Peyer's patch (tissue), 4 donors: ENCODE measurements around the gene MICALL1.

Experiments used
- POLR2A ChIP-seq, 2 donors: fragments of 450-650 bp; IDR thresholded peaks; one replicate each; pipeline ENCODE4 v1.5.1; 2017; ENCODE audit warnings: antibody characterized with exemption in 2 of 2, mild to moderate bottlenecking in 2 of 2, moderate library complexity in 2 of 2
- TF ChIP-seq, protein P1 (sequence below), 6 experiments: fragments of 450-650 bp in 4 of 6; fragments of 200-600 bp in 2 of 6; sonication (generic) in 1 of 6; IDR thresholded peaks; one replicate each; pipeline ENCODE4 v1.5.1; 2017 to 2019; ENCODE audit warnings: antibody characterized with exemption in 6 of 6, mild to moderate bottlenecking in 3 of 6, moderate library complexity in 1 of 6

DNA sequence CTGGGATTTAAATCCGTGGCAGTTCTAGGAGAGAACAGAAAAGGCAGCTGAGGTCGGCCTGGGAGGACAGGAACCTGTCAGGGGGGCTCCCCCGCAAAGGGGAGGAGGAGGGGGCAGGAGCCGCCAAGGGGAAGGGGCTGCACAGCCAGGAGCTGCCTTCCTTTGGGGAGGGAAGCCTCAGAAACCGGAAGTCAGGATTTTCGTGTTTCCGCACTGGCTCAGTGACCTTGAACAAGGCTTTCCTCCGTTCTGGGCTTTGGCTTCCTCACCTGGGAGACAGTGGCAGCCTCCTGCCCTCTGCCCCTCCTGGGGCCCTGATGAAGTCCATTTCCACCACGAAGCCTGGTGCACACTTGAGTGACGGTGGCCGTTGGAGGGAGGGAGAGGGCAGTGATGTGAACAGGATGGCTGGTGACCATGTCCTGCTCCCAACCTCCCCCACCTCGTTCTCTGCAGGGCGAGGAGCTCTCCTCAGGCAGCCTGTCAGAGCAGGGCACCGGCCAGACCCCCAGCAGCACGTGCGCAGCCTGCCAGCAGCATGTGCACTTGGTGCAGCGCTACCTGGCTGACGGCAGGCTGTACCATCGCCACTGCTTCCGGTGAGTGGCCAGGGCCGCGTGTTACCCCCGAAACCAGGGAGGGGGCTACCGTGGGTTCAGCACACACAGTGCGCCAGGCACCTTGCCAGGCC is 12.6 kb downstream of the MICALL1 start:
- TF ChIP-seq, protein P1, sequence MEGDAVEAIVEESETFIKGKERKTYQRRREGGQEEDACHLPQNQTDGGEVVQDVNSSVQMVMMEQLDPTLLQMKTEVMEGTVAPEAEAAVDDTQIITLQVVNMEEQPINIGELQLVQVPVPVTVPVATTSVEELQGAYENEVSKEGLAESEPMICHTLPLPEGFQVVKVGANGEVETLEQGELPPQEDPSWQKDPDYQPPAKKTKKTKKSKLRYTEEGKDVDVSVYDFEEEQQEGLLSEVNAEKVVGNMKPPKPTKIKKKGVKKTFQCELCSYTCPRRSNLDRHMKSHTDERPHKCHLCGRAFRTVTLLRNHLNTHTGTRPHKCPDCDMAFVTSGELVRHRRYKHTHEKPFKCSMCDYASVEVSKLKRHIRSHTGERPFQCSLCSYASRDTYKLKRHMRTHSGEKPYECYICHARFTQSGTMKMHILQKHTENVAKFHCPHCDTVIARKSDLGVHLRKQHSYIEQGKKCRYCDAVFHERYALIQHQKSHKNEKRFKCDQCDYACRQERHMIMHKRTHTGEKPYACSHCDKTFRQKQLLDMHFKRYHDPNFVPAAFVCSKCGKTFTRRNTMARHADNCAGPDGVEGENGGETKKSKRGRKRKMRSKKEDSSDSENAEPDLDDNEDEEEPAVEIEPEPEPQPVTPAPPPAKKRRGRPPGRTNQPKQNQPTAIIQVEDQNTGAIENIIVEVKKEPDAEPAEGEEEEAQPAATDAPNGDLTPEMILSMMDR (IDR thresholded peaks at IDR 0.05): no peak
- no peak for TF ChIP-seq POLR2A (IDR thresholded peaks at IDR 0.05)
